GM23338 (cell line): Measurements from ENCODE around the gene DDTL. TPM values are rescaled to one million over a fixed set of nuclear protein-coding genes. Genes with fewer than 3 reads are reported as not detected.

Experiments
- ATAC-seq: fragments of 200-7000 bp; cut with Tn5 transposase; 3 replicates; pipeline ENCODE4 v1.9.1; 2020
- DNase-seq: peaks from one replicate; pipeline ENCODE4 v3.0.0-alpha.2; 2015; ENCODE audit warnings: low spot score
- H2AFZ ChIP-seq: fragments of 200-600 bp; sonication (generic); 2 replicates; pipeline ENCODE4 v1.8.0; 2016; ENCODE audit warnings: antibody characterized with exemption, mild to moderate bottlenecking, moderate library complexity
- H3F3A ChIP-seq: fragments of 200-600 bp; sonication (generic); replicated peaks from 2 replicates; pipeline ENCODE4 v1.8.0; 2017; ENCODE audit warnings: antibody characterized with exemption, mixed run types, low read depth
- H3K27ac ChIP-seq: fragments of 200-600 bp; sonication (generic); 2 replicates; pipeline ENCODE4 v1.6.1; 2016; ENCODE audit warnings: low read depth
- H3K27me3 ChIP-seq: fragments of 200-600 bp; sonication (generic); 2 replicates; pipeline ENCODE4 v1.8.0; 2016; ENCODE audit warnings: mild to moderate bottlenecking, mixed run types, moderate library complexity; ENCODE audit not compliant: insufficient read depth
- H3K36me3 ChIP-seq: fragments of 200-600 bp; sonication (generic); 2 replicates; pipeline ENCODE4 v1.8.0; 2016; ENCODE audit warnings: mild to moderate bottlenecking; ENCODE audit not compliant: insufficient read depth
- H3K4me1 ChIP-seq: fragments of 200-600 bp; sonication (generic); 2 replicates; pipeline ENCODE4 v1.8.0; 2016; ENCODE audit warnings: mild to moderate bottlenecking, moderate library complexity; ENCODE audit not compliant: insufficient read depth
- H3K4me2 ChIP-seq: fragments of 200-600 bp; sonication (generic); 2 replicates; pipeline ENCODE4 v1.7.1; 2017; ENCODE audit warnings: mixed run types
- H3K4me3 ChIP-seq: fragments of 200-600 bp; sonication (generic); 2 replicates; pipeline ENCODE4 v1.6.1; 2016; ENCODE audit warnings: mixed run types
- H3K79me2 ChIP-seq: fragments of 200-600 bp; sonication (generic); replicated peaks from 2 replicates; pipeline ENCODE4 v1.8.0; 2017; ENCODE audit warnings: mild to moderate bottlenecking; ENCODE audit not compliant: insufficient read depth
- H3K9me2 ChIP-seq: fragments of 200-600 bp; sonication (generic); 2 replicates; pipeline ENCODE4 v1.8.0; 2017; ENCODE audit not compliant: insufficient read depth
- H4K20me1 ChIP-seq: fragments of 200-600 bp; sonication (generic); replicated peaks from 2 replicates; pipeline ENCODE4 v1.8.0; 2017; ENCODE audit warnings: mild to moderate bottlenecking; ENCODE audit not compliant: insufficient read depth
- H3K27ac Mint-ChIP-seq: 2 replicates; pipeline ENCODE4 v1.8.0; 2020; ENCODE audit warnings: inconsistent platforms, mild to moderate bottlenecking, moderate library complexity, mixed read lengths
- H3K27me3 Mint-ChIP-seq: 3 replicates; pipeline ENCODE4 v1.8.0; 2022; ENCODE audit warnings: low read depth, mild to moderate bottlenecking, moderate library complexity, mixed read lengths, inconsistent platforms; ENCODE audit not compliant: insufficient read depth, poor library complexity
- H3K36me3 Mint-ChIP-seq: 3 replicates; pipeline ENCODE4 v1.8.0; 2021; ENCODE audit warnings: low read depth, mild to moderate bottlenecking, inconsistent platforms, moderate library complexity, mixed read lengths
- H3K4me1 Mint-ChIP-seq: 3 replicates; pipeline ENCODE4 v1.8.0; 2020; ENCODE audit warnings: mild to moderate bottlenecking, inconsistent platforms, mixed read lengths
- H3K4me3 Mint-ChIP-seq: 3 replicates; pipeline ENCODE4 v1.8.0; 2021; ENCODE audit warnings: moderate library complexity, mild to moderate bottlenecking, inconsistent platforms, mixed read lengths
- H3K9me3 Mint-ChIP-seq: 3 replicates; pipeline ENCODE4 v1.8.0; 2020; ENCODE audit warnings: moderate library complexity, mild to moderate bottlenecking, inconsistent platforms, mixed read lengths
- CREB1 ChIP-seq: fragments of 250-450 bp; sonication (Bioruptor Pico); IDR thresholded peaks from 2 replicates; pipeline ENCODE4 v1.5.0; 2020; ENCODE audit warnings: low read depth, mild to moderate bottlenecking, moderate library complexity
- CTCF ChIP-seq, 2 experiments: fragments of 200-600 bp in 1 of 2; sonication (generic) in 1 of 2; conservative IDR thresholded peaks; 2 replicates each; pipeline versions ENCODE4 v1.5.1 to v1.6.1; 2016 to 2017; ENCODE audit warnings: antibody characterized with exemption in 2 of 2, low read depth in 2 of 2, mild to moderate bottlenecking in 2 of 2, moderate library complexity in 1 of 2
- ETS1 ChIP-seq: IDR thresholded peaks from 2 replicates; pipeline ENCODE4 v1.6.1; 2016; ENCODE audit warnings: antibody characterized with exemption
- EZH2 ChIP-seq: fragments of 200-600 bp; sonication (generic); IDR thresholded peaks from one replicate; pipeline ENCODE4 v1.8.0; 2017; ENCODE audit warnings: antibody characterized with exemption, mild to moderate bottlenecking, low read depth; ENCODE audit not compliant: unreplicated experiment
- EZH2phosphoT487 ChIP-seq: fragments of 200-600 bp; sonication (generic); IDR thresholded peaks from one replicate; pipeline ENCODE4 v1.8.1; 2018; ENCODE audit warnings: antibody characterized with exemption; ENCODE audit not compliant: unreplicated experiment
- JUNB ChIP-seq: IDR thresholded peaks from one replicate; pipeline ENCODE4 v1.6.1; 2016; ENCODE audit warnings: antibody characterized with exemption; ENCODE audit not compliant: unreplicated experiment
- NANOG ChIP-seq: IDR thresholded peaks from 2 replicates; pipeline ENCODE4 v1.6.1; 2016; ENCODE audit warnings: antibody characterized with exemption, borderline replicate concordance
- POLR2AphosphoS5 ChIP-seq: IDR thresholded peaks from 2 replicates; pipeline ENCODE4 v1.6.1; 2016; ENCODE audit warnings: antibody characterized with exemption, low read depth
- REST ChIP-seq: IDR thresholded peaks from one replicate; pipeline ENCODE4 v1.6.1; 2018; ENCODE audit warnings: antibody characterized with exemption; ENCODE audit not compliant: unreplicated experiment
- STAT1 ChIP-seq: IDR thresholded peaks from one replicate; pipeline ENCODE4 v1.6.1; 2016; ENCODE audit warnings: antibody characterized with exemption; ENCODE audit not compliant: unreplicated experiment
- ZNF114 ChIP-seq: fragments of 250-450 bp; sonication (Bioruptor Pico); IDR thresholded peaks from 2 replicates; pipeline ENCODE4 v1.5.0; 2020; ENCODE audit warnings: mild to moderate bottlenecking, moderate library complexity
- polyA plus RNA-seq: library from polyadenylated mRNA; unstranded; fragments of >200 nt; fragmentation: Nextera tagmentation; extraction: Ambion mirVana; gene quantifications from 2 replicates; pipeline ENCODE4 v1.2.1, GENCODE V29; 2016
- total RNA-seq: library from RNA; depleted of rRNA; stranded (reverse); fragments of >200 nt; shearing (Covaris generic); gene quantifications from 2 replicates; pipeline ENCODE4 v1.2.3, GENCODE V29; 2014
- TF ChIP-seq, protein P1 (sequence below): fragments of 250-450 bp; sonication (Bioruptor Pico); IDR thresholded peaks from 2 replicates; pipeline ENCODE4 v1.5.0; 2020; ENCODE audit warnings: mild to moderate bottlenecking, moderate library complexity

The DDTL gene
- total and polyA plus RNA-seq, 2 experiments from 2014 or later = 2.1 to 3.7 TPM

GRCh38 chr22:23969071-23969470 is 2.4 kb downstream of the DDTL start:
- Histone ChIP-seq H3K4me3 (no peak overlapping the region), H4K20me1 (no peaks in the 10 kb centered on the region; the same call in 1 of the 2 replicates), H3K36me3 (no peaks in the 10 kb centered on the region), H3K27me3 (no peaks in the 10 kb centered on the region), H3K79me2 (peaks cover 5% of the 10 kb centered on the region; the same call in 1 of the 2 replicates), H3K9me2 (no peaks in the 10 kb centered on the region), H3F3A (0 out of 2 replicates have a peak, but pooled peaks cover 5% of the 10 kb centered on the region), H3K4me2 (no peak overlapping the region), H3K4me1 (no peaks in the 10 kb centered on the region), H3K27ac (no peak overlapping the region), H2AFZ (no peak overlapping the region)
- DNase-seq (no peak), ATAC-seq (no peak)
- peaks cover 2% of the 10 kb centered on the region for H3K27me3 Mint-ChIP-seq
- no peak overlapping the region for H3K27ac Mint-ChIP-seq
- H3K4me1 Mint-ChIP-seq = no peaks in the 10 kb centered on the region
- peak overlapping the region; percentile 25; the same call in 1 of the 3 replicates for H3K4me3 Mint-ChIP-seq
- peaks cover 30% of the 10 kb centered on the region for H3K36me3 Mint-ChIP-seq
- TF ChIP-seq ETS1 (no peak), JUNB (no peak), EZH2phosphoT487 (no peak), EZH2 (no peak), CTCF (conservative IDR thresholded peaks at IDR 0.05; ENCODE audit: low read depth in 2 of 2) (no peak), CREB1 (CRISPR knock-in tag) (no peak), STAT1 (no peak), ZNF114 (CRISPR knock-in tag) (no peak), NANOG (no peak), REST (no peak), POLR2AphosphoS5 (no peak)
- TF ChIP-seq, protein P1, sequence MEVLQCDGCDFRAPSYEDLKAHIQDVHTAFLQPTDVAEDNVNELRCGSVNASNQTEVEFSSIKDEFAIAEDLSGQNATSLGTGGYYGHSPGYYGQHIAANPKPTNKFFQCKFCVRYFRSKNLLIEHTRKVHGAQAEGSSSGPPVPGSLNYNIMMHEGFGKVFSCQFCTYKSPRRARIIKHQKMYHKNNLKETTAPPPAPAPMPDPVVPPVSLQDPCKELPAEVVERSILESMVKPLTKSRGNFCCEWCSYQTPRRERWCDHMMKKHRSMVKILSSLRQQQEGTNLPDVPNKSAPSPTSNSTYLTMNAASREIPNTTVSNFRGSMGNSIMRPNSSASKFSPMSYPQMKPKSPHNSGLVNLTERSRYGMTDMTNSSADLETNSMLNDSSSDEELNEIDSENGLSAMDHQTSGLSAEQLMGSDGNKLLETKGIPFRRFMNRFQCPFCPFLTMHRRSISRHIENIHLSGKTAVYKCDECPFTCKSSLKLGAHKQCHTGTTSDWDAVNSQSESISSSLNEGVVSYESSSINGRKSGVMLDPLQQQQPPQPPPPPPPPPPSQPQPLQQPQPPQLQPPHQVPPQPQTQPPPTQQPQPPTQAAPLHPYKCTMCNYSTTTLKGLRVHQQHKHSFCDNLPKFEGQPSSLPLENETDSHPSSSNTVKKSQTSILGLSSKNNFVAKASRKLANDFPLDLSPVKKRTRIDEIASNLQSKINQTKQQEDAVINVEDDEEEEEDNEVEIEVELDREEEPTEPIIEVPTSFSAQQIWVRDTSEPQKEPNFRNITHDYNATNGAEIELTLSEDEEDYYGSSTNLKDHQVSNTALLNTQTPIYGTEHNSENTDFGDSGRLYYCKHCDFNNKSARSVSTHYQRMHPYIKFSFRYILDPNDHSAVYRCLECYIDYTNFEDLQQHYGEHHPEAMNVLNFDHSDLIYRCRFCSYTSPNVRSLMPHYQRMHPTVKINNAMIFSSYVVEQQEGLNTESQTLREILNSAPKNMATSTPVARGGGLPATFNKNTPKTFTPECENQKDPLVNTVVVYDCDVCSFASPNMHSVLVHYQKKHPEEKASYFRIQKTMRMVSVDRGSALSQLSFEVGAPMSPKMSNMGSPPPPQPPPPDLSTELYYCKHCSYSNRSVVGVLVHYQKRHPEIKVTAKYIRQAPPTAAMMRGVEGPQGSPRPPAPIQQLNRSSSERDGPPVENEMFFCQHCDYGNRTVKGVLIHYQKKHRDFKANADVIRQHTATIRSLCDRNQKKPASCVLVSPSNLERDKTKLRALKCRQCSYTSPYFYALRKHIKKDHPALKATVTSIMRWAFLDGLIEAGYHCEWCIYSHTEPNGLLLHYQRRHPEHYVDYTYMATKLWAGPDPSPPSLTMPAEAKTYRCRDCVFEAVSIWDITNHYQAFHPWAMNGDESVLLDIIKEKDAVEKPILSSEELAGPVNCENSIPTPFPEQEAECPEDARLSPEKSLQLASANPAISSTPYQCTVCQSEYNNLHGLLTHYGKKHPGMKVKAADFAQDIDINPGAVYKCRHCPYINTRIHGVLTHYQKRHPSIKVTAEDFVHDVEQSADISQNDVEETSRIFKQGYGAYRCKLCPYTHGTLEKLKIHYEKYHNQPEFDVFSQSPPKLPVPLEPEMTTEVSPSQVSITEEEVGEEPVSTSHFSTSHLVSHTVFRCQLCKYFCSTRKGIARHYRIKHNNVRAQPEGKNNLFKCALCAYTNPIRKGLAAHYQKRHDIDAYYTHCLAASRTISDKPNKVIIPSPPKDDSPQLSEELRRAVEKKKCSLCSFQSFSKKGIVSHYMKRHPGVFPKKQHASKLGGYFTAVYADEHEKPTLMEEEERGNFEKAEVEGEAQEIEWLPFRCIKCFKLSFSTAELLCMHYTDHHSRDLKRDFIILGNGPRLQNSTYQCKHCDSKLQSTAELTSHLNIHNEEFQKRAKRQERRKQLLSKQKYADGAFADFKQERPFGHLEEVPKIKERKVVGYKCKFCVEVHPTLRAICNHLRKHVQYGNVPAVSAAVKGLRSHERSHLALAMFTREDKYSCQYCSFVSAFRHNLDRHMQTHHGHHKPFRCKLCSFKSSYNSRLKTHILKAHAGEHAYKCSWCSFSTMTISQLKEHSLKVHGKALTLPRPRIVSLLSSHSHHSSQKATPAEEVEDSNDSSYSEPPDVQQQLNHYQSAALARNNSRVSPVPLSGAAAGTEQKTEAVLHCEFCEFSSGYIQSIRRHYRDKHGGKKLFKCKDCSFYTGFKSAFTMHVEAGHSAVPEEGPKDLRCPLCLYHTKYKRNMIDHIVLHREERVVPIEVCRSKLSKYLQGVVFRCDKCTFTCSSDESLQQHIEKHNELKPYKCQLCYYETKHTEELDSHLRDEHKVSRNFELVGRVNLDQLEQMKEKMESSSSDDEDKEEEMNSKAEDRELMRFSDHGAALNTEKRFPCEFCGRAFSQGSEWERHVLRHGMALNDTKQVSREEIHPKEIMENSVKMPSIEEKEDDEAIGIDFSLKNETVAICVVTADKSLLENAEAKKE = no peak
- no peaks in the 10 kb centered on the region; the same call in 2 of the 3 replicates for H3K9me3 Mint-ChIP-seq
